GM04503 (cell line): Measurements from ENCODE around the gene ALG14.
"Not testable (repeated sequence)": the region's sequence is repeated elsewhere in the genome, so short reads cannot be mapped to it uniquely, and the experiment has no call there.

Experiments used
- DNase-seq: peaks from one replicate; pipeline ENCODE4 v3.0.0-alpha.2; 2012; ENCODE audit warnings: low read depth

Gene ALG14

DNA sequence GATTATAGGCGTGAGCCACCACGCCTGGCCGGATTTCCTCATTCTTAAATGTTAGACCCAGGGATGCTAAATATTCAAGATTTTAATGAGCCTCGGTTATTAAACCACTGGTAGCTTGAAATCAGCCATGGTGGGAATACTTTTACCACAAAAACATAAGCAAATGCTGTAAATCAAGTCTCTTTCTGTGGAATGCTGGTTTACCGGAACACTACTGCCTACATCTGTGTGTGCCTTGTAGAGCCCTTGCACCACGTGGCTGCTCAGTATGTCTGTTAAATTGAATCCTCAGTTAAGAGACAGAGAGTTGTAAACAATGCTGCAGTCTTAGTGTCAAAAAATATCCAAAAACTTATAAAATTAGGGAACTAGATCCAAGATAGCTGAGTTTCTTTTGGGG lies 119.0 kb downstream of the ALG14 start:
- no peak for DNase-seq

DNA sequence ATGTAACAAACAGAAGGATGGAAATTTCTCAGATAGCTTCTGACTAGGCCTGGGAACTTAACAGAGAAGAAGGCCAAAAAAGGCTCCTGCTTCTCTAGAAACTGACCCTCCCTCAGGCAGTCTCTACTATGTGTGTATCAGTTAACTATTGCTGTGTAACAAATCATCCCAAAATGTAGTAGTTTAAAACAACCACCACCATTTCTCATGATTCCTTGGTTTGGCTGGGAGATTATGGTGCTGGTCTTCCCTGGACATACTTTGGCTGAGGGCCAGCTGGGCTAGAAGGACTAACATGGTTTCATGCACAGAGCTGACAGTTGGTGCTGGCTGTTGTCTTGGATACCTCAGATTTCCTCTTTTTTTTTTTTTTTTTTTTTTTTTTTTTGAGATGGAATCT lies 119.6 kb downstream of the ALG14 start:
- DNase-seq: no peak

DNA sequence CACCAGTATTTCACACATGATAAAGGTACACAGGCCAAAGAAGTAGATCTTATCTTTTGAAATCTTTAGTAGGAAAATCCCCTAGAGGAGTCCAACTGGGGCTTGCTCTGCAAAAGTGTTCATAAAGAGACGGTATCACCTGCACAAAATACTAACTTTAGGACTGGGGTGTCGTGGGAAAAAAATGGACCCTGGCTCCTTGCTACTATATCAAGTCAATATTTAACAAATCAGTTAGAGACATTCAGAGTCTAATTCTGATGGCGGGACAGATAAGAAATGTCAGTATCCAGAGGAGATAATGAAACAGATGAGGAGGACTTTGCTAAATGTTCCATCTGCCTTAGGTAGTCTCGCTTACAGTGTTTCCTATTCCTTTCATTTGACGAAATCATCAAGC lies 120.2 kb downstream of the ALG14 start:
- DNase-seq: no peak

DNA sequence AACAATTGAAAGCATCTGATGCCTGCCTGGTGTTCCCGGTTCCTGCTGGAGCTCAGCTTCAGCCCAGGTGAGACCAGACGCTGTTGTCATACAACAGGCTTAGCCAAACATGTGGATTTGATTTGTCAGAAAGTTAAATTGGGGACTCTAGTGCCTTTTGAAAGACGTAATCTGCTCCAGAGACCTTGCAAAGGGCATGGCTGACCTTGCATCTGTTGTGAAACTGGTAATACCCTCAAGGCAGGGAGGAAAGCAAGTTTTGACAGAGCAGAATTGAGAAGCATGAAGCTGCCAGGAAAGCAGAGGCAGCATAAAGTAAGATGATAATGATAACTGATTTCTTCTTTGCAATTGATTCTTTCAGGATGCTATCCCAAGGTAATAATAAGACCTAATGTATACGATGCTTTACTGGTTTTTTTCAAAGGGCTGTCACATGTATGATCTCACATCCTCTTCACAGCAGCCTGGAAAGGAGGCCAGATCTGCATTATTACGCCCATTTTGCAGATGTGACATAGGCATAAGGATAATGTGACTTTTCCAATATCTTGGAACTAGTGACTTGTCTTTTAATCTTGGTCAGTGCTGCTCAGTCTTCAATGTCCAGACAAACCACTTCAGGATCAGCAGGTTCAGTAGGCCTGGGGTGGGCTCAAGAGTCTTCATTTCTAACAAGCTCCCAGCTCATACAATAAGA lies 121.1 kb downstream of the ALG14 start:
- no peak for DNase-seq

DNA sequence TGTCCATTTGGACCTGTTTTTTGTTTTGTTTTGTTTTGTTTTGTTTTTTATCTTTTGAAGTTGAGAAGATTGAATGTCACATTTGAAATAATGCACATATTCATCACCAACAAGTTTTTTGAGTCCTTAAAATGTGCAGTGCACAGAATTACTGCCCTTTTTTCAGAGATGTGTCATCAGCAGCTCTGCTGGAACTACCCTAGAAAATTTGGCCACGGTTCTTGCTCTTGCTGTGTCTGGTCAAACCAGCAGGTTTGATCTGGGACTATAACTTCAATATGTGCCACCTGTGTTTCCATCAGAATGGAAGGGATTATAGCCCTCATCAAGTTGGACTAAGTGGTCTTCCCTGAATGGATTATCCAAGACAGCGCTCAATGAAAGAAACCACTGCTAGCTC lies 121.7 kb downstream of the ALG14 start:
- no peak for DNase-seq

DNA sequence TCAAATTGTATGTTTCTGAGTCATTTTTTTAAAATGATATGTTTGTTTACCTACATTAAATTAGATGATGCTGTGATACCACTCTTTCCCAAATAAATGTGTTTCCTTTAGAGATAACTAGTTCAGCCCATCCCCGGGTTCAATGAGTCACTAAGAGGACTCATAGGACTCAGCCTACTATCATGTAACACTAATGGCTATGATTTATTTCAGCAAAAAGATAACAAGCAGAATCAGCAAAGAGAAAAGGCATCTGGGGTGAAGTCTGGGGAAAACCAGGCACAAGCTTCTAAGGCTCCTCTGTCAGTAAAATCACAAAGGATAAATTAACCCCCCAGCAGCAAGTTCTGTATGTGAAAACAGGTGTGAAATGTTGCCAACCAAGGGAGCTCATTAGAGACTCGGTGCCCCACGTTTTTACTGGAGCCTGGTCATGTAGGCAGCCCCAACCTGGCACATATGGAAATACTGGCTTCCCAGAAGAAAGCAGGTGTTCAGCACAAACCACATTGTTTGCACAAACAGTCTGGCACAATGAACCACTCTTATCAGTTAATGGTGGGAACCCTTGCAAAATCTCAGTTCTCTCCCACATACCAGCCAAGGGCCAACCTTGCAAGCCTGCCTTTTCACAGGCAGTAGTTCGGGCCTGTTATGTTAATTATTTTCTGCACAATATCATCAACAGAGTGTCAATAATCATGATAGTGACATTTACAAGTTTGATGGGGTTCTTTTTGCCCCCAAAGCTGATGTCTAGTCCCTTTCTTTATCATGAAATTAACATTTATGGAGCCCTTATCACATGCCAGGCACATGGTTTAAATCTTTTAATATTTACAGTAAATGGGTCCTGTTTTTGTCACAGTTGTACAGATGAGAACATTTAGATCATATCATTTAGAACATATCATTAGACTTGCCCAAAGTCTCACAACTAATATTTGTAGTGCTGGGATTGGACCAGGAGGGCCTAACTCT lies 122.8 kb downstream of the ALG14 start:
- no peak for DNase-seq

DNA sequence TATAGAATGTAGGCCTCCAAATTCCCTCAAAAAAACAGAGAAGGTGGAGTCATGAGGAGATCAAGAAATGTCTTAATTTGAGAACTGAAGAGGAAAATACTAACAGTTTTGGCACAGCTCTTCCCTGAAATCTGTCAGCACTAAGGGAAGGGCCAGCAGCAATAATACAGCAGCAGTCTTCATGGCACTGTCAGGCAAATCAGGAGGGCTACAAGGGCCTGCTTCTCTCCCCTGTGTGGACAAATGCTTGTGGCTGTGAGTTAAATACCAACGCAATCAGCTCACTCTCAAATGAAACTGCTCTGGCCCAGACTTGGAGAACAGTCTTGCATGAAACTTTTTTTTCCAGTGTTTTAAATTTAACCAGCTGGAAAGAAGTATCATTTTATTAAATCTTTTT lies 125.3 kb downstream of the ALG14 start:
- peak; percentile 87 for DNase-seq

DNA sequence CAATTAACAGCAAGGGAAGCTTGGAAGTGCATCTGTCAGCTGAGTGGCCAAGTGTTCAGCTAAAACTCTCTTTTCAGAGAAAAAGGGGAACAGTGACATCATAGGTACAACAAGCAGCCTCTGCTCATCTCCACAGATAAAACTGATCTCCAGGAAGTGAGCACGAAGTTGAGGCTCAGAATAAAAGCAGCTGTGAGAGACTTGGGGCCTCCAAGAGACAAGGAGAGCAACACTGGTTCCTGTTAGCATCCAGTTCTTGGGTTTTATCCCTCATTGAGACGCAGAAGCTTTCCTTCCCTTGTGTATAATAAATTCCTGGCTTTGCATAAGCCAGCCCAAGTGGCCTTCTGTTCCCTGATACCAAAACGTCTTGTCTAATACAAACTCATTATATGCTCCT lies 125.9 kb downstream of the ALG14 start:
- DNase-seq: no peak

DNA sequence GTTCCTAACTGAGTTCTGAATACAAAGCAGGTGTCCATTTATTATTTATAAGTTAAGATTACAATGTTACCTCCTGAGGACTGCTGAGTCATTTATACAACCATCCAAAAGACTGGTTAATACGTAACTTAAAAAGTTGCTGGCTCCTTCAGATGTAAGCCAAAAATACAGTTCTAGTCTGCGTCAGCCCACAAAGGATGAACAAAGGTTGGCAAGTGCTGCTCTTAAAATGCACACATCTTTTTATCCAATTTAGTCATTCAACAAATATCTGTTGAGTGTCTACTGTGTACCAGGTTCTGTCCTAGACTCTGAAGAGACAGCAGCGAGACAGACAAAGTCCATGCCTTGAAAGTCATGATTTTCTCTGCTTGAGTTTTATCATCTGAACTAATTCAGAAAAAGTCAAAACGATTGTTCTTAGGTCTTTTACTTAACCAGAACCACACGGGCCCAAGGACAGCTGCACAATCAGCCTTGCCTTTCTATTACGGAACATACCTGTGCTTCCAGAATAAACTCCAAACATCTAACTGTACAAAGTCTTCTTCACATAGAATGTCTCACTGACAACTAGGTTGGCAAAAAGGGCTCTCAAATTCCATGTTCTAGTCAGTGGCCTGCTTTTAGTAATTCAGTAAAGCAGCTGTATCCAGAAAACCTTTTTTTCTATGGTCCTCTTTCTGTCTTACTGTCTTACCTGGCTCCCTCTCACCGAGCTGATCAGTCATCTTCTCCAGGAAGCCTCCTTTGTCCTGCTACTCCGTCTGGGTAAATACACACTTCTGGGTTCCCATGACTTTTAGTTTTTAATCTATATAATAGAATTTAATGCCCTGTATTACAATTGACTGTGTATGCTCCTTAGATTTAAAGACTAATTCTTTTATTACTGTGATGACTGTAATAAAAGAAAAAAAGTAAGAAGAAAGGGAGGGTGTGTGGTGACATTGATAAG lies 130.3 kb downstream of the ALG14 start:
- no peak for DNase-seq

DNA sequence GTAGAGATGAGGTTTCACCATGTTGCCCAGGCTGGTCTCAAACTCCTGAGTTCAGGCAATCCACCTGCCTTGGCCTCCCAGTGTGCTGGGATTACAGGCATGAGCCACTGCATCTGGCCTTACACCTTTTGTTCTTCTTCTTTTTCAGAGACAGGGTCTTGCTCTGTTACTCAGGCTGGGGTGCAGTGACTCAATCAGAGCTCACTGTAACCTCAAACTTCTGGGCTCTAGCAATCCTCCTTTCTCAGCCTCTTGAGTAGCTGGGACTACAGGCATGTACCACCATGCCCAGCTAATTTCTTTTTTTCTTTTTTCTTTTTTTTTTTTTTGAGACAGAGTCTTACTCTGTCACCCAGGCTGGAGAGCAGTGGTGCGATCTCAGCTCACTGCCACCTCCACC lies 131.3 kb downstream of the ALG14 start:
- DNase-seq: not testable (repeated sequence)

DNA sequence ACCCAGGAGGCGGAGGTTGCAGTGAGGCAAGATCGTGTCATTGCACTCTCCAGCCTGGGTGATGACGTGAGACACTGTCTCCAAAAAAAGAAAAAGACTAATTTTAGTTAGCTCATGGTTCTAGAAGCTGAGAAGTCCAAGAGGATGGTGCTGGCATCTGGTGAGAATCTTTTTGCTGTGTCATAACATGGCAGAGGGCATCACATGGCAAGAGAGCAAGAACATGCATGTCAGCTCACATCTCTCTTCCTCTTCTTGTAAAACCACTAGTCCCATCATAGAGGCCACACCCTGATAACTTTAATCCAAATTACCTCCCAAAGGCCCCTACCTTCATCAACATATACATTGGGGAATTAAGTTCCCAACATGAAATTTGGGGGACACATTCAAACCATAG lies 132.0 kb downstream of the ALG14 start:
- DNase-seq: no peak

DNA sequence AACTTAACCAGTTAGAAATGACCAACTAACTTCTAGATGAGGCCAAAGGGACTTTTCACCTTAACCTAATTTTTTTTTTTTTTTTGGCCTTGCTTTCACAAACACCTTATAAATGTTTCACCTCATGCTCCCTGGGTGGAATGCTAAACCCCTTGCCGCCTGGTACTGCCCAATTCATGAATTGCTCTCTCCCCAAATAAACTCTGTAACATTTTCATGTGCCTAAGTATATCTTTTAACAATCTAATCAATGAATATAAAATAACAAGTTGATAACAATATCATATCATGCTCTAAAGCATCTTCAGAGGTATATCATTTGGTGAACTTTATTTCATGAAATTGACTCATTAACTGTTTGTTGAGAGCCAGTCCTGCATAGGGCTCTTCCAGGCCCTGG lies 134.9 kb downstream of the ALG14 start:
- DNase-seq: no peak

DNA sequence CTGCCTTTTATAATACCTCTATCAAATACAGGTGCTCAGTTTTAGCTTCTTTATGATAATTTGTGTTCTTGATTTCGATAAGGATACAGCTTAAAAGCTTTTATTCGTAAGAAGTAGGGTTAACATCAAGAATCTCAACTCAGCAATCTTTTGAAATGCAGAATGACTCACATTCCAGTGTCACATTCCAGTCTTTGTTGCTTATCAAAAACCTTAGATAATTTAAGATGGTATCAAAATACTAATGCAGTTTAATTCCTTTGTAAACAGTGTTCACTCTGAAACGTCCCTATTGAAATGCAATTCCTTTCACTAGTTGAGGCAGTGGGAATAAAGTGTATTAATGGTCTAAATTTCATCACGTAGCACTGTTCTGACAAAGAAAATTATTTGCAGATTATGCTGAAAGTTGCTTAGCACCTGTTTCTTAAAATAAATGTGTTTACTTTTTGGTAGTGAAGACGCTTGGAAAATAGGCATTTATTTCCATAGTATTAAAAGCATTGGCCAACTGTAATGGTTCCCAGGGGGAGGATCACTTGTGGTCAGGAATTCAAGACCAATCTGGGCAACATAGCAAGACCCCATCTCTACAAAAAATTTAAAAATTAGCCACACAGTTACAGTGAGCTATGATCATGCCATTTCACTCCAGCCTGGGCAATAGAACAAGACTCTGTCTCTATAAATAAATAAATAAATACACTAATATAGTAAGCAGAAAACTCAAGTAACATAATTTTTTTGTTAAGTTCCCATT lies 135.7 kb downstream of the ALG14 start:
- no peak for DNase-seq

DNA sequence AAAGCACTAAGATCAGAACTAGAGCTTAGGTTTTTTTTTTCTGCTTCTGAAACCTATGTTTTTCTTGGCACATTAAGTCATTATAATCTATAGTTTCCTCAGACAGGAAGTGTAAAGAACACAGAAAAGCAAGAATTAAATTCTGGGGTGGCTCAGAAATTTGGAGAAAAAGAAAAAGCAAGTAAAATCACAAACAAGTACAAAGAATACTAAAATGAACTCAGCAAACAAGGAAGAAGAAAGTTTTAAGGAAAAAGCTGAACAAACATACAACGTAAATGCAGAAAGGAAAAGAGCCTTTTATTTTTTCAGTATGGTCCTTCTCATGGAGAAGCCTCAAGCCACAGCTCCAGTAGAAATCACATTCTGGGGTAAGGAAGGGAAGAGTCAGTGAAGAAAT lies 137.3 kb downstream of the ALG14 start:
- DNase-seq: no peak

DNA sequence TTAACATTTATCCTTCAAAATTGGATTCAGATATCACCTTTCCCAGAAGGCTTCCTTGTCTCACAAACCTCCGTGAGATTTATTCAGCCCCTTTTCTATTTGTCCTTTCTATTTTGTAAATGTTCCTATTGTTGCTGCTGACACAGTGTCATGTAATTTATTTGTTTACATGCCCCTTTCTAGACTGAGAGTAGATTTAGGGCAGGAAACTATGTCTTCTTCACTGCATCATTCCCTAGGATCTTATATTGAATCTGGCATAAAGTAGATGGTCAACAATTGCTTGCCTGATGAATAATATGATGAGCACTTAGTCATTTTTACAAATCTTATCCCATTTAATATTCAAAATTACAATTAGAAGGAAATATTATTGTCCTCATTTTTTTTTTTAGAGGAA lies 137.7 kb downstream of the ALG14 start:
- no peak for DNase-seq

DNA sequence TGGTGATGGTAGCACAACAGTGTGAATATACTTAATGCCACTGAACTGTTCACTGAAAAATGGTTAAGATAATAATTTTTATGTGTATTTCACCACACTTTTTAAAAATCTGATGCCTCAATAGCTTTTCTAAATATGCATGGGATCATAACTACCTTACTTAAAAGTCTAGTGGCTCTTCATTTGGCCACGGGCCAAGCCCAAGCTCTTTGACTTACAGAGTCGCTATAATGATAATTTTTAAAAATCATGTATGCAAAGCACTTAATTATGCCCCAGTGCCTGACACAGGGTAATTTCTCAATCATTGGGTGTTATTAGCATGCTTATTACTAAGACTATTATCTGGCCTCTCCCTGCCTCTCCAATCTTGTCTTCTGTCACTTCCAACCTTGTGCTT lies 138.2 kb downstream of the ALG14 start:
- no peak for DNase-seq

DNA sequence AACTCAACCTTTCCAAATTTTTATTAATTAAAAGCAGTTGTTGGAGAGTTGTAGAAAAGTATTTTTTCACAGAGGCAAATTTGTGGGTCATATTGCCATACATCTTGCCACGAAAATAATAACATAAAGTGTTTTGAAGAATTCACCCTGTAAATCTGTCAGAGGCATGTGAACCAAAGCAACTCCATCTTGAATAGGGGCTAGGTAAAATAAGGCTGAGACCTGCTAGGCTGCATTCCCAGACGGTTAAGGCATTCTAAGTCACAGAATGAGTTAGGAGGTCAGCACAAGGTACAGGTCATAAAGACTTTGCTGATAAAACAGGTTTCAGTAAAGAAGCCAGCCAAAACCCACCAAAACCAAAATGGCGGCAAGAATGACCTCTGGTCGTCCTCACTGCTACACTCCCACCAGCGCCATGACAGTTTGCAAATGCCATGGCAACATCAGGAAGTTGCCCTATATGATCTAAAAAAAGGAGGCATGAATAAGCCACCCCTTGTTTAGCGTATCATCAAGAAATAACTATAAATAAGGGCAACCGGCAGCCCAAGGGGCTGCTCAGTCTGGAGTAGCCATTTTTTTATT lies 141.4 kb downstream of the ALG14 start:
- DNase-seq: no peak

DNA sequence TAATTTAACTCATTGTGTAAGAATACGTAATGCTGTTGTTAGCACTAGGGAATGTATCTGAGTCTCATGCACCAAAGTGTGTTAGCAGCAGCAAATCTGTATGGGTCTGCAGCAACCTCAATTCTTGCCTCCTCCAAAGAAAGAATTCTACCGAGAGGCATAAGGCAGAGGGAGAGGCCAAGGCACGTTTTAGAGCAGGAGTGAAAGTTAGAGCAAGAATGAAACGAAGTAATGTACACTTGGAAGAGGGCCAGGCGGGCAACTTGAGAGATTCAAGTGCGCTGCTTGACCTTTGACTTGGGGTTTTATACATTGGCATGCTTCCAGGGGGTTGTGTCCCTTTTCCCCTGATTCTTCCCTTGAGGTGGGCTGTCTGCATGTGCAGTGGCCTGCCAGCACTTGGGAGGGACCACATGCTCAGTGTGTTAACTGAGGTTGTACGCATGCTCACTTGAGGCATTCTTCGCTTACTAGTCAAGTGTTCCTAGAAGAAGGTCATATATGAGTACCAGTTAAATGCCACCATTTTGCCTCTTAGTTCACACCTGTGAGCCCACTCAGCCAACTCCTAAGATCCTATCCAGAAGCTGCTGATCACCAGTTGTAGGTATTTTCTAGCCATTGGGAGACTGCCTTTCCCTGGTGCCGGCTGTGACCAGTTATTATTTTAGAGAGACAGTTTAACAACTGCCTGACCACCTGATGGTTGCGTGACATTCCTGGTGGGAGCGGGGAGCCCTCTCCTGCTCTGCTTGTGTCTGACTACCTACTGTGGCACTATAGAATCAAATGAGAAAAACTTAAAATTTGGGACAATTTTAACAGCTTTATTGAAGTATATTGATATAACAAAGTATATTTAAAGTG lies 143.2 kb downstream of the ALG14 start:
- DNase-seq: no peak

DNA sequence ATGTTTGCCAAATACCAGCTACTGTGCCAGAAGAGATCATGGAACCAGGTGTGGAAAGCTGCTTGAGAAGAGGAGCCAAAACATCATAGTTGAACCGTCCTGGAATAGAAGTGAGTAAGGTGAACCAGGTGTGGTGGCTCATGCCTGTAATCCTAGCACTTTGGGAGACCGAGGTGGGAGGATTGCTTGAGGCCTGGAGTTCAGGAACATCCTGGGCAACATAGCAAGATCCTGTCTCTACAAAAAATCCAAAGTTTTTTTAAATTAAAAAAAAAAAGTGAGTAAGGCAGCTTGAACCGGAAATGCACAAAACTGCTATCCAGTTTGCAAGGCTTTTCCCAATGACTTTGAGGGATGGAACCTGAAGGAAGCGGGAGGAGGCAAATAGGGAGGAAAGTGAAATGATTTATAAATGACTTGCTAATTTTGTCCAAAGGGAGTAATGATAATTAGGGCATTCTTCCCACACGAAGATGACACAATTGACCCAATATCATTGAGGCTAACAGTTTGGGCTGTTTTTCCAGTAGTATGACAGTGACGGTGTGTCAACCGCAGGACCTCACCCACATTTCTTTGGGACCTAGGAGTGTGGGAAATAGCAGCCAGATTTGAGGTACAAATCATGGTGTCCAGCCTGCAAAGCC lies 144.3 kb downstream of the ALG14 start:
- DNase-seq: no peak
